ENCODE data around the gene KLRC4.
"Not testable (repeated sequence)": the region's sequence is repeated elsewhere in the genome, so short reads cannot be mapped to it uniquely, and the experiment has no call there.

KLRC4 gene

GRCh38 chr12:10397296-10397695 lies 12.3 kb downstream of the KLRC4 start:
- DNase-seq (ENCODE audit: low read depth, low spot score): no peak

DNA sequence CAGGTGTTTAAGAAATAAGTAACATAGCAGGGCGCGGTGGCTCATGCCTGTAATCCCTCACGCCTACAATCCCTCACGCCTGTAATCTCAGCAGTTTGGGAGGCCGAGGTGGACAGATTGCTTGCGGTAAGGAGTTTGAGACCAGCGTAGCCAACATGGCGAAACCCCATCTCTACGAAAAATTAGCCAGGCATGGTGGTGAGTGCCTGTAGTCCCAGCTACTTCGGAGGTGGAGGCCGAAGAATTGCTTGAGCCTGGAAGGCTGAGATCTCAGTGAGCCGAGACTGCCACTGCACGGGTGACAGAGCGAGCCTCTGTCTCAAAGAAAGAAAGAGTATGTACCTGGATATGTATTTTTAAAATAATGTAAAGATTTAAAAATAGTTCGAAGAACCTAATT lies 13.4 kb downstream of the KLRC4 start:
- DNase-seq (ENCODE audit: low read depth, low spot score): not testable (repeated sequence)

- peak; percentile 78 for DNase-seq (ENCODE audit: low read depth, low spot score)
Measured at GRCh38 chr12:10395390-10395998, 14.1 kb downstream of the KLRC4 start.

- not testable (repeated sequence) for DNase-seq (ENCODE audit: low read depth, low spot score)
Measured at GRCh38 chr12:10394531-10395152, 14.9 kb downstream of the KLRC4 start.

GRCh38 chr12:10393291-10393690 lies 16.3 kb downstream of the KLRC4 start:
- no peak for DNase-seq (ENCODE audit: low read depth, low spot score)

- no peak for DNase-seq (ENCODE audit: low read depth, low spot score)
Measured at GRCh38 chr12:10392394-10392930, 17.1 kb downstream of the KLRC4 start.

- DNase-seq (ENCODE audit: low read depth, low spot score): not testable (repeated sequence)
Measured at GRCh38 chr12:10390991-10391390, 18.6 kb downstream of the KLRC4 start.

DNA sequence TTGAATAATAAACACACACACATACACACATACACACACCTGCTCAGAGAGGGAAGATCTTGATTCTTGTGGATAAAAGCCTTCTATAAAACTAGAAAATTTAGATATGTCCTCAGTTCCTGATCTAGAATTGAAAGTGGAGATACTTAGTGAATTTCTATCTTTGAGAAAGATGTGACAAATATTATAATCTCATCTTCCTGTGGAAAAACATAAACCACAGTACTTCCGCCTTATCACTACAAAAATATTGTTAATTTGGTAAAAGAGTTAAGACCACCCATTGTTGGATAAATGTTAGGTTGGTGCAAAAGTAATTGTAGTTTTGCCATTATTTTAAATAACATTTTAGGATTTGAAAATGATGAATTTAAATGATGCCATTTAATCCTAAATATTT lies 19.7 kb downstream of the KLRC4 start, which contains the start of gene KLRK1:
TSS of gene KLRK1 (minus strand) at position 138 of the 400 bp plus-strand sequence. CDS start 1,231 bp downstream, outside the sequence.
- no peak for DNase-seq (ENCODE audit: low read depth, low spot score)

GRCh38 chr12:10388624-10389413 lies 20.7 kb downstream of the KLRC4 start:
- no peak for DNase-seq (ENCODE audit: low read depth, low spot score)

- not testable (repeated sequence) for DNase-seq (ENCODE audit: low read depth, low spot score)
Measured at GRCh38 chr12:10387498-10387897, 22.1 kb downstream of the KLRC4 start.

DNA sequence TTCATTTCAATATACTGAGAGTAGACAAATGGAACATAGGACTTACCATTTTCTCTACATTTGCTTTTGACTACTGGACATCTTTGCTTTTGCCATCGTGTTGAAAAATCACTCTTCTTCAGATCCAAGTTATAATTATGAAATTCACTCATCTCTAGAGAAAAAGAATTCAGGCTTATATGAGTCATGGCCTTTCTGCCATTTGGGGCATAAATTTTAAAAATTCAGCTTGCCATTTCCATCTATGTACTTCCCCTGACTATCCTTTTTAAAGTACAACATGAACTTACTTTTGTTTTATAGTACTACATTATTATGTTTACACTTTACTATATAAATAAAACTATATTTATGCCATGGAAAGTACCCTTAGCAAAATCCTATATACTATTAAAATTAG lies 22.7 kb downstream of the KLRC4 start:
- DNase-seq (ENCODE audit: low read depth, low spot score): no peak

- no peak for DNase-seq (ENCODE audit: low read depth, low spot score)
Measured at GRCh38 chr12:10385166-10385613, 24.4 kb downstream of the KLRC4 start.

DNA sequence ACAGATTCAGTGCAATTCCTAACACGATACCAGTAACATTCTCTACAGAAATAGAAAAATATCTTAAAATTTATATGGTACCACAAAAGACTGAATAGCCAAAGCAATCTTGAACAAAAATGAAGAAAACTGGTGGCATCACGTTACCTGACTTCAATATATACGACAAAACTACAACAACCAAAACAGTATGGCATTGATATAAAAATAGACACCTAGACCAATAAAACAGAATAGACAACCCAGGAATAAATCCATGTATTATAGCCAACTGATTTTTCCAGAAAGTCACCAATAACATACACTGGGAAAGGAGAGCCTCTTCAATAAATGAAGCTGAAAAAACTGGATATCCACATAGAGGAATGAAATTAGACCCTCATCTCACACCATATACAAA lies 25.4 kb downstream of the KLRC4 start:
- DNase-seq (ENCODE audit: low read depth, low spot score): no peak

GRCh38 chr12:10381928-10382628 lies 27.5 kb downstream of the KLRC4 start:
- DNase-seq (ENCODE audit: low read depth, low spot score): no peak

- not testable (repeated sequence) for DNase-seq (ENCODE audit: low read depth, low spot score)
Measured at GRCh38 chr12:10378737-10379136, 30.8 kb downstream of the KLRC4 start.

- DNase-seq (ENCODE audit: low read depth, low spot score): no peak
Measured at GRCh38 chr12:10374624-10375018, 34.9 kb downstream of the KLRC4 start.

GRCh38 chr12:10372559-10372958 lies 37.0 kb downstream of the KLRC4 start:
- no peak for DNase-seq (ENCODE audit: low read depth, low spot score)

DNA sequence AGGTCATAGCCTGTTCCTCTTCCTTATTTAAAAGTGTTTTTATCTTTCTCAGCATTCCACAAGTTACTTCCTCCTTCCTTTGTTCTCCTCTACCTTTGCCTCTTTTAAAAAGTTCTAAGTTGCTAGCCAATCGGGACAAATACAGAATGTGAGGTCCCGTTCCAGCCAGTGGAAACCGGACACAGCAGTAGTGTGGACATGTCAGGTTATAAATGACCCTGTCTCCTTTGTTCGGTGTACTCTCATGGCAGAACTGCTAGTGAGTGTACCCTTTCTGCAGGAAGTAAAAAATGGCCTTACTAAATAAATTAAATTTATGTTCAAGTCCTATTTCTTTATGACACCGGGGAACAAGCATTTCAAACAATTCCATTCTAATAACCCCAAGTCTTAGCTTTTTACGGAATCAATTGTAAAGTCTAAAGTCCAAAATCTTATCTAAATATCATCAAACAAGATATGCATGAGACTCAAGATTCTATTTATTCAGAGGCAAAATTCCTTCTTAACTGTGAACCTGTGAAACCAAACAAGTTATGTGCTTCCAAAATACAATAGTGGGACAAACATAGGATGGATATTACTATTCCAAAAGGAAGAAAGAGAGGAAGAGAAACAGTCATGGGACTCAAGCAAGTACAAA lies 37.5 kb downstream of the KLRC4 start:
- DNase-seq (ENCODE audit: low read depth, low spot score): not testable (repeated sequence)

DNA sequence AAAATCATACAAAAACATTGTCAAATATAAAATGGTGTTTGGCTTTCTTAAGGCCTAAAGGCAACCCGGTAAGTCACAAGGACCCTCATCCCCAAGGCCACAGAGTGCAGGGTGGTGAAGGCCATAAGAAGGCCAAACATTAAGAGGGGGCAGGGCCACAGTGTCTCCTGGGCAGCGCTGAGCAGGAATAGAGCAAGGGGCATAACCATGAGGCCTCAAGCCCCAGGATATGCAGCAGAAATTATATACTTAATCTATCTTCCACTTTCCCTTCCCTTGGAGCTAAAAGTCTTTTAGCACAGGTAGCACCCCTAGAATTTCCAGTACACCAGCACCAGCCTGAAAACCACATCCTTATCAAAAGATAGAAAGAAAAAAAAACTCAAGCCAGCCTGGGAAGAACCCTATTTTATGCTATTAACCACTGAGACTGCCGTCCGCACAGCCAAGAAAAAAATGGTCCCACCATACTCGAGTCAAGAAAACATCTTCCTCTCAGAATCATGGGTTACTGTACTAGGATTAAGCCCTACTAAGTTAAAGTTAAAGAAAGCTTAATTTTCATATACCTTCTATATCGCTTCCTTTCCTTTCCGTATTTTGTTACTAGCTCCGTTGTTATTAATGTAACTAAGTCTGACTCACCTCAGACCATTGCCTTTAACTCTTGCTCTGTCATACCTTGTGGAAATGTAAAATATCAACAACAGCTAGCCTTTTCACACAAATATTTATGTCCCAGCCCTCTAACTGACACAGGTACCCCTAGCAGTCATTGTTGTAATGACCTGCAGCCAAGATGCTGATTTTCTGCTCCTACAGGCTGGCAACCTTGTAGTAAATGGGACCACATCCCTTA lies 39.8 kb downstream of the KLRC4 start:
- DNase-seq (ENCODE audit: low read depth, low spot score): no peak
